RWPE2 (cell line): Measurements from ENCODE around the gene MEGF8.

ENCODE experiments used
- ATAC-seq: fragments of 200-7000 bp; cut with Tn5 transposase; 3 replicates; pipeline ENCODE4 v1.9.1; 2021; ENCODE audit warnings: low read depth
- DNase-seq: peaks from one replicate; pipeline ENCODE4 v3.0.0-alpha.2; 2020; ENCODE audit warnings: low spot score
- H3K27ac ChIP-seq: fragments of 450-650 bp; 2 replicates; pipeline ENCODE4 v1.5.1; 2017; ENCODE audit warnings: mild to moderate bottlenecking; ENCODE audit not compliant: poor library complexity, severe bottlenecking
- H3K27me3 ChIP-seq: fragments of 250-450 bp; sonication (Bioruptor Pico); 2 replicates; pipeline ENCODE4 v1.5.1; 2021; ENCODE audit warnings: mild to moderate bottlenecking, moderate library complexity; ENCODE audit not compliant: insufficient read depth, poor library complexity, severe bottlenecking
- H3K36me3 ChIP-seq: fragments of 250-450 bp; sonication (Bioruptor Pico); 2 replicates; pipeline ENCODE4 v1.5.1; 2020; ENCODE audit warnings: low read depth, mild to moderate bottlenecking, moderate library complexity
- H3K4me1 ChIP-seq: fragments of 250-450 bp; sonication (Bioruptor Pico); 2 replicates; pipeline ENCODE4 v1.5.1; 2021; ENCODE audit warnings: mild to moderate bottlenecking, moderate library complexity; ENCODE audit not compliant: insufficient read depth, poor library complexity, severe bottlenecking
- H3K4me3 ChIP-seq: fragments of 250-450 bp; sonication (Bioruptor Pico); 2 replicates; pipeline ENCODE4 v1.5.1; 2021; ENCODE audit warnings: mild to moderate bottlenecking, moderate library complexity; ENCODE audit not compliant: severe bottlenecking
- H3K9me3 ChIP-seq: fragments of 250-450 bp; sonication (Bioruptor Pico); 2 replicates; pipeline ENCODE4 v1.5.1; 2021; ENCODE audit warnings: mild to moderate bottlenecking, moderate library complexity; ENCODE audit not compliant: severe bottlenecking
- CTCF ChIP-seq: fragments of 450-650 bp; IDR thresholded peaks from one replicate; pipeline ENCODE4 v1.5.1; 2017; ENCODE audit warnings: mild to moderate bottlenecking, moderate library complexity; ENCODE audit not compliant: poor library complexity, severe bottlenecking

Gene MEGF8

GRCh38 chr19:42295831-42296525, 29.5 kb upstream of the MEGF8 start:
- peak; percentile 68; the same call in 2 of the 3 replicates for ATAC-seq
- no peaks in the 10 kb centered on the region for H3K9me3 ChIP-seq
- no peaks in the 10 kb centered on the region for H3K4me1 ChIP-seq
- no peak overlapping the region for H3K4me3 ChIP-seq
- TF ChIP-seq CTCF = peak; percentile 91
- H3K27ac ChIP-seq = no peak overlapping the region
- no peak for DNase-seq
- H3K27me3 ChIP-seq = no peaks in the 10 kb centered on the region
- H3K36me3 ChIP-seq = peaks cover 49% of the 10 kb centered on the region

GRCh38 chr19:42297039-42297438, 28.4 kb upstream of the MEGF8 start:
- no peak overlapping the region for H3K27ac ChIP-seq
- H3K4me1 ChIP-seq = peaks cover 6% of the 10 kb centered on the region
- no peak overlapping the region for H3K4me3 ChIP-seq
- no peaks in the 10 kb centered on the region for H3K9me3 ChIP-seq
- no peak for TF ChIP-seq CTCF
- no peak for ATAC-seq
- H3K36me3 ChIP-seq = peaks cover 38% of the 10 kb centered on the region
- no peaks in the 10 kb centered on the region for H3K27me3 ChIP-seq
- DNase-seq = peak; percentile 41

GRCh38 chr19:42301646-42302203, 23.7 kb upstream of the MEGF8 start, which contains the start of gene PRR19:
Gene PRR19 (plus strand): TSS chr19:42302132. CDS start chr19:42309585, 7,453 bp downstream.
- ATAC-seq (peak; percentile 40), DNase-seq (no peak)
- Histone ChIP-seq H3K27me3 (no peaks in the 10 kb centered on the region), H3K4me1 (peaks cover 10% of the 10 kb centered on the region), H3K36me3 (peaks cover 9% of the 10 kb centered on the region), H3K27ac (peak within 1 kb of the TSS; percentile 43), H3K4me3 (peak within 1 kb of the TSS; percentile 54), H3K9me3 (no peaks in the 10 kb centered on the region)
- TF ChIP-seq CTCF = no peak

GRCh38 chr19:42303101-42303464, 22.4 kb upstream of the MEGF8 start:
- H3K27me3 ChIP-seq = no peaks in the 10 kb centered on the region
- DNase-seq (no peak), ATAC-seq (no peak)
- H3K9me3 ChIP-seq = no peaks in the 10 kb centered on the region
- H3K4me3 ChIP-seq = peak overlapping the region; percentile 54
- peaks cover 10% of the 10 kb centered on the region for H3K4me1 ChIP-seq
- H3K36me3 ChIP-seq = peaks cover 5% of the 10 kb centered on the region; the same call in 1 of the 2 replicates
- TF ChIP-seq CTCF = no peak
- peak overlapping the region; percentile 43 for H3K27ac ChIP-seq

- DNase-seq (no peak), ATAC-seq (no peak)
- H3K27me3 ChIP-seq = no peaks in the 10 kb centered on the region
- H3K4me3 ChIP-seq = no peak overlapping the region
- peaks cover 10% of the 10 kb centered on the region for H3K4me1 ChIP-seq
- no peak for TF ChIP-seq CTCF
- H3K9me3 ChIP-seq = no peaks in the 10 kb centered on the region
- H3K36me3 ChIP-seq = peaks cover 5% of the 10 kb centered on the region; the same call in 1 of the 2 replicates
- H3K27ac ChIP-seq = no peak overlapping the region
Measured at GRCh38 chr19:42303876-42304275, 21.6 kb upstream of the MEGF8 start.
